Fibroblast of the aortic adventitia (primary cell): ENCODE data around the gene LRRC17. TPM values are rescaled to one million over a fixed set of nuclear protein-coding genes. Genes with fewer than 3 reads are reported as not detected.
"Not testable (repeated sequence)": the region's sequence is repeated elsewhere in the genome, so short reads cannot be mapped to it uniquely, and the experiment has no call there.

Source experiments
- DNase-seq: peaks from one replicate; pipeline ENCODE4 v3.0.0-alpha.2; 2010; ENCODE audit warnings: low read depth
- H3K4me3 ChIP-seq: 2 replicates; pipeline ENCODE4 v1.5.1; 2011; ENCODE audit warnings: low read depth, mild to moderate bottlenecking, control low read depth, low read length, moderate library complexity
- CTCF ChIP-seq: IDR thresholded peaks from 2 replicates; pipeline ENCODE4 v1.5.1; 2011; ENCODE audit warnings: mild to moderate bottlenecking, low read length, control low read depth, inconsistent platforms; ENCODE audit not compliant: insufficient read depth
- total RNA-seq: library from RNA; depleted of rRNA; stranded (reverse); fragments of >200 nt; gene quantifications from 2 replicates; pipeline ENCODE4 v1.2.3, GENCODE V29; 2012; ENCODE audit warnings: low replicate concordance

The LRRC17 gene
- total RNA-seq, 1 donor = 95.6 TPM

- no peak for TF ChIP-seq CTCF
- no peak for DNase-seq
- no peak overlapping the region for H3K4me3 ChIP-seq
Observed at GRCh38 chr7:102897211-102897631, 15.6 kb upstream of the LRRC17 start.

GRCh38 chr7:102897856-102898531 is 14.8 kb upstream of the LRRC17 start:
- DNase-seq = no peak
- TF ChIP-seq CTCF = no peak
- no peak overlapping the region for H3K4me3 ChIP-seq

- no peak for DNase-seq
- TF ChIP-seq CTCF = no peak
- H3K4me3 ChIP-seq = no peak overlapping the region
Observed at GRCh38 chr7:102898532-102898859, 14.3 kb upstream of the LRRC17 start.

- not testable (repeated sequence) for DNase-seq, H3K4me3 ChIP-seq
Observed at GRCh38 chr7:102902052-102902451, 10.7 kb upstream of the LRRC17 start.

- not testable (repeated sequence) for H3K4me3 ChIP-seq, DNase-seq
Observed at GRCh38 chr7:102903576-102903975, 9.2 kb upstream of the LRRC17 start.

- no peak for TF ChIP-seq CTCF
- DNase-seq = no peak
- H3K4me3 ChIP-seq = no peak overlapping the region
Observed at GRCh38 chr7:102908676-102909075, 4.1 kb upstream of the LRRC17 start.

GRCh38 chr7:102913826-102914225 is 1.0 kb downstream of the LRRC17 start:
- H3K4me3 ChIP-seq = peak overlapping the region; percentile 82
- TF ChIP-seq CTCF = no peak
- peak; percentile 47 for DNase-seq

- DNase-seq = peak; percentile 99
Observed at GRCh38 chr7:102914585-102914984, 1.8 kb downstream of the LRRC17 start.

More at GRCh38 chr7:102914585-102914984, 1.8 kb downstream of the LRRC17 start:
- TF ChIP-seq CTCF = no peak
- H3K4me3 ChIP-seq = peak overlapping the region; percentile 82
